ENCODE data around the gene ZNF486. TPM values are rescaled to one million over a fixed set of nuclear protein-coding genes. Genes with fewer than 3 reads are reported as not detected.
"Not testable (repeated sequence)": the region's sequence is repeated elsewhere in the genome, so short reads cannot be mapped to it uniquely, and the experiment has no call there.

The ZNF486 gene
- total and polyA plus RNA-seq, 2 donors (not counting 1 experiment from before 2014, with no cell fraction given): 5.3 to 16.6 TPM

GRCh38 chr19:20151617-20152145, 15.3 kb upstream of the ZNF486 start:
- Histone ChIP-seq H3K4me2 (replicated peaks; ENCODE audit: low read depth, low read length, poor library complexity, severe bottlenecking) (no peak overlapping the region), H3K9me3 (ENCODE audit: control extremely low read depth in 1 of 3, control insufficient read depth in 2 of 3, insufficient read depth in 1 of 3, low read length in 2 of 3) (peaks cover 0 to 14% (median 0%) of the 10 kb centered on the region in 3 donors), H3K4me3 (ENCODE audit: control extremely low read depth in 1 of 5, extremely low read depth in 1 of 5, insufficient read depth in 1 of 5, low read depth in 2 of 5, low read length in 4 of 5) (no peak overlapping the region), H3K9ac (ENCODE audit: low read length) (no peak overlapping the region), H2AFZ (ENCODE audit: insufficient read depth, low read depth, low read length, poor library complexity, severe bottlenecking) (no peak overlapping the region), H3K79me2 (ENCODE audit: control insufficient read depth, insufficient read depth, low read length) (no peaks in the 10 kb centered on the region), H3K27ac (ENCODE audit: low read length in 2 of 2) (no peak overlapping the region), H3K36me3 (replicated peaks in 1 of 2; ENCODE audit: control extremely low read depth in 1 of 2, control insufficient read depth in 1 of 2, extremely low read depth in 1 of 2, insufficient read depth in 2 of 2, low read length in 1 of 2) (no peaks in the 10 kb centered on the region), H3K27me3 (replicated peaks in 1 of 4; ENCODE audit: control extremely low read depth in 1 of 4, control insufficient read depth in 3 of 4, insufficient read depth in 4 of 4, low read length in 3 of 4) (no peaks in the 10 kb centered on the region), H3K4me1 (ENCODE audit: control insufficient read depth in 2 of 2, insufficient read depth in 2 of 2, low read length in 2 of 2) (no peaks in the 10 kb centered on the region), H4K20me1 (ENCODE audit: control insufficient read depth, insufficient read depth, low read length, poor library complexity, severe bottlenecking) (no peaks in the 10 kb centered on the region)
- Mint-ChIP-seq H3K4me1 (no peaks in the 10 kb centered on the region), H3K9me3 (ENCODE audit: insufficient read depth) (peaks cover 2% of the 10 kb centered on the region), H3K4me3 (no peak overlapping the region), H3K27ac (no peak overlapping the region), H3K27me3 (no peaks in the 10 kb centered on the region)
- DNase-seq: no peak
- ATAC-seq (ENCODE audit: low read depth): no peak
- intact Hi-C loops (cut with micrococcal nuclease): no loop called here
- 93% methylated on average over 9 of the region's 12 CpGs for WGBS (ENCODE audit: insufficient coverage)
- TF ChIP-seq CTCF (IDR thresholded peaks at IDR 0.05): no peak
- TF ChIP-seq EZH2 (IDR thresholded peaks at IDR 0.05; ENCODE audit: borderline replicate concordance, insufficient read depth, low read depth, low read length, poor library complexity, severe bottlenecking): no peak
- CTCF ChIA-PET: interaction anchor here (0.6 kb wide), 1 partner anchor 17 kb away, joined by 3 read pairs; no protein-coding TSS in a partner anchor
- POLR2A ChIA-PET: no interaction called here

DNA sequence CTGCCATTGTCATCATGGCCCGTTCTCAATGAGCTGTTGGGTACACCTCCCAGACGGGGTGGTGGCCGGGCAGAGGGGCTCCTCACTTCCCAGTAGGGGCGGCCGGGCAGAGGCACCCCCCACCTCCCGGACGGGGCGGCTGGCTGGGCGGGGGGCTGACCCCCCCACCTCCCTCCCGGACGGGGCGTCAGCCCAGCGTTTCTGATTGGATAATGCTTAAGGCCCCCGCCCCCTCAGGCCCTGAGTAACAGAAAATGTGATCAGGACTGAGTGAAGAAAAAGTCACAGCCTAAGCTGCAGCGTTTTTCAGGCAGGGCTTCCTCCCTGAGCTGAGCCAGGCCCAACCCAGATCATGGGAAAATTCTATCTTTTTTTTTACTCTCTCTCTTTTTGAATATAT, 14.5 kb upstream of the ZNF486 start:
- 88% methylated on average over 5 of the region's 15 CpGs for WGBS (ENCODE audit: insufficient coverage)
- H2AFZ ChIP-seq (ENCODE audit: insufficient read depth, low read depth, low read length, poor library complexity, severe bottlenecking); H4K20me1 ChIP-seq (ENCODE audit: control insufficient read depth, insufficient read depth, low read length, poor library complexity, severe bottlenecking); DNase-seq; H3K79me2 ChIP-seq (ENCODE audit: control insufficient read depth, insufficient read depth, low read length); H3K27ac Mint-ChIP-seq; H3K4me2 ChIP-seq (replicated peaks; ENCODE audit: low read depth, low read length, poor library complexity, severe bottlenecking); H3K36me3 ChIP-seq (replicated peaks in 1 of 2; ENCODE audit: control extremely low read depth in 1 of 2, control insufficient read depth in 1 of 2, extremely low read depth in 1 of 2, insufficient read depth in 2 of 2, low read length in 1 of 2); H3K27ac ChIP-seq (ENCODE audit: low read length in 2 of 2); POLR2A ChIA-PET; H3K9ac ChIP-seq (ENCODE audit: low read length); H3K4me3 Mint-ChIP-seq; intact Hi-C loops (cut with micrococcal nuclease); H3K27me3 Mint-ChIP-seq; H3K9me3 Mint-ChIP-seq (ENCODE audit: insufficient read depth); ATAC-seq (ENCODE audit: low read depth); H3K4me1 Mint-ChIP-seq; H3K27me3 ChIP-seq (replicated peaks in 1 of 4; ENCODE audit: control extremely low read depth in 1 of 4, control insufficient read depth in 3 of 4, insufficient read depth in 4 of 4, low read length in 3 of 4); H3K4me3 ChIP-seq (ENCODE audit: control extremely low read depth in 1 of 5, extremely low read depth in 1 of 5, insufficient read depth in 1 of 5, low read depth in 2 of 5, low read length in 4 of 5); H3K4me1 ChIP-seq (ENCODE audit: control insufficient read depth in 2 of 2, insufficient read depth in 2 of 2, low read length in 2 of 2); CTCF ChIA-PET: not testable (repeated sequence)
- H3K9me3 ChIP-seq (ENCODE audit: control extremely low read depth in 1 of 3, control insufficient read depth in 2 of 3, insufficient read depth in 1 of 3, low read length in 2 of 3): peaks cover 0 to 10% (median 0%) of the 10 kb centered on the region in 3 donors

Measured in B cell (primary cell).